H54 (cell line): ENCODE measurements around the gene GPI.

Experiments used
- DNase-seq: peaks from one replicate; pipeline ENCODE4 v3.0.0; 2011; ENCODE audit warnings: low spot score, mixed read lengths; ENCODE audit not compliant: insufficient read length
- FAIRE-seq: peaks from 3 replicates; lab custom pipeline; 2011; peaks lifted over from hg19 to GRCh38; lab: Jason Lieb, UNC
- POLR2A ChIP-seq: IDR thresholded peaks from 2 replicates; pipeline ENCODE4 v1.6.1; 2011; ENCODE audit warnings: low read depth, mild to moderate bottlenecking, low read length

The GPI gene

GRCh38 chr19:34409189-34410164, 44.5 kb downstream of the GPI start:
- no peak for FAIRE-seq
- TF ChIP-seq POLR2A: no peak
- no peak for DNase-seq

- FAIRE-seq (no peak), DNase-seq (no peak)
- no peak for TF ChIP-seq POLR2A
Measured at GRCh38 chr19:34411216-34411615, 46.2 kb downstream of the GPI start.

- TF ChIP-seq POLR2A: no peak
- no peak for DNase-seq
- FAIRE-seq: no peak
Measured at GRCh38 chr19:34416021-34416545, 51.1 kb downstream of the GPI start.

- no peak for FAIRE-seq
- DNase-seq: no peak
Measured at GRCh38 chr19:34418300-34418699, 53.3 kb downstream of the GPI start.

GRCh38 chr19:34426096-34426661, 61.2 kb downstream of the GPI start:
- DNase-seq: no peak
- FAIRE-seq: no peak
- no peak for TF ChIP-seq POLR2A

More at GRCh38 chr19:34418300-34418699, 53.3 kb downstream of the GPI start:
- TF ChIP-seq POLR2A: no peak

GRCh38 chr19:34428549-34429285, 63.7 kb downstream of the GPI start:
- no peak for TF ChIP-seq POLR2A
- FAIRE-seq (no peak), DNase-seq (peak; percentile 53)

- TF ChIP-seq POLR2A: no peak
- FAIRE-seq: no peak
- DNase-seq: no peak
Measured at GRCh38 chr19:34429553-34429952, 64.6 kb downstream of the GPI start.

- peak; percentile 35 for DNase-seq
- no peak for TF ChIP-seq POLR2A
- FAIRE-seq: no peak
Measured at GRCh38 chr19:34430738-34431625, 66.0 kb downstream of the GPI start.

- TF ChIP-seq POLR2A: no peak
- DNase-seq (no peak), FAIRE-seq (no peak)
Measured at GRCh38 chr19:34431681-34432402, 66.8 kb downstream of the GPI start.

- no peak for TF ChIP-seq POLR2A
- DNase-seq: no peak
- no peak for FAIRE-seq
Measured at GRCh38 chr19:34432797-34433196, 67.8 kb downstream of the GPI start.

GRCh38 chr19:34436716-34437115, 71.7 kb downstream of the GPI start:
- FAIRE-seq: no peak
- no peak for DNase-seq
- no peak for TF ChIP-seq POLR2A

GRCh38 chr19:34448191-34448590, 83.2 kb downstream of the GPI start:
- TF ChIP-seq POLR2A: no peak
- DNase-seq (no peak), FAIRE-seq (no peak)
